Measurements from ENCODE around the gene CCDC40.

DNA sequence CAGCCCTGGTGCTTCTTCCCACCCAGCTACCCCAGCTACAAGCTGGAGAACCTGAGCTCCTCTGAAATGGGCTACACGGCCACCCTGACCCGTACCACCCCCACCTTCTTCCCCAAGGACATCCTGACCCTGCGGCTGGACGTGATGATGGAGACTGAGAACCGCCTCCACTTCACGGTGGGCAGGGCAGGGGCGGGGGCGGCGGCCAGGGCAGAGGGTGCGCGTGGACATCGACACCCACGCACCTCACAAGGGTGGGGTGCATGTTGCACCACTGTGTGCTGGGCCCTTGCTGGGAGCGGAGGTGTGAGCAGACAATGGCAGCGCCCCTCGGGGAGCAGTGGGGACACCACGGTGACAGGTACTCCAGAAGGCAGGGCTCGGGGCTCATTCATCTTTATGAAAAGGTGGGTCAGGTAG, 68.5 kb downstream of the CCDC40 start:
- no peak for TF ChIP-seq POLR2A (IDR thresholded peaks at IDR 0.05)
- TF ChIP-seq, protein P1, sequence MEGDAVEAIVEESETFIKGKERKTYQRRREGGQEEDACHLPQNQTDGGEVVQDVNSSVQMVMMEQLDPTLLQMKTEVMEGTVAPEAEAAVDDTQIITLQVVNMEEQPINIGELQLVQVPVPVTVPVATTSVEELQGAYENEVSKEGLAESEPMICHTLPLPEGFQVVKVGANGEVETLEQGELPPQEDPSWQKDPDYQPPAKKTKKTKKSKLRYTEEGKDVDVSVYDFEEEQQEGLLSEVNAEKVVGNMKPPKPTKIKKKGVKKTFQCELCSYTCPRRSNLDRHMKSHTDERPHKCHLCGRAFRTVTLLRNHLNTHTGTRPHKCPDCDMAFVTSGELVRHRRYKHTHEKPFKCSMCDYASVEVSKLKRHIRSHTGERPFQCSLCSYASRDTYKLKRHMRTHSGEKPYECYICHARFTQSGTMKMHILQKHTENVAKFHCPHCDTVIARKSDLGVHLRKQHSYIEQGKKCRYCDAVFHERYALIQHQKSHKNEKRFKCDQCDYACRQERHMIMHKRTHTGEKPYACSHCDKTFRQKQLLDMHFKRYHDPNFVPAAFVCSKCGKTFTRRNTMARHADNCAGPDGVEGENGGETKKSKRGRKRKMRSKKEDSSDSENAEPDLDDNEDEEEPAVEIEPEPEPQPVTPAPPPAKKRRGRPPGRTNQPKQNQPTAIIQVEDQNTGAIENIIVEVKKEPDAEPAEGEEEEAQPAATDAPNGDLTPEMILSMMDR (IDR thresholded peaks at IDR 0.05) = no peak
